GM12801 (cell line): ENCODE results near the gene ZRSR2.

Source experiments
- CTCF ChIP-seq: IDR thresholded peaks from one replicate; pipeline ENCODE4 v1.5.1; 2011; ENCODE audit warnings: control low read depth; ENCODE audit not compliant: insufficient read length; ENCODE audit errors: extremely low read depth

Gene ZRSR2

GRCh38 chrX:15789979-15790768, at the start of gene ZRSR2:
Gene ZRSR2 (plus strand): TSS chrX:15790484. CDS start chrX:15790496, 12 bp downstream.
- no peak for TF ChIP-seq CTCF

- no peak for TF ChIP-seq CTCF
Measured at GRCh38 chrX:15744181-15744867, 46.0 kb upstream of the ZRSR2 start.

- TF ChIP-seq CTCF: no peak
Measured at GRCh38 chrX:15745179-15745578, 45.1 kb upstream of the ZRSR2 start.

GRCh38 chrX:15747626-15748173, 42.6 kb upstream of the ZRSR2 start:
- TF ChIP-seq CTCF: no peak

GRCh38 chrX:15748841-15749240, 41.4 kb upstream of the ZRSR2 start:
- no peak for TF ChIP-seq CTCF

- no peak for TF ChIP-seq CTCF
Measured at GRCh38 chrX:15749642-15750610, 40.4 kb upstream of the ZRSR2 start.
